BE2C (cell line): ENCODE results near the gene MYOZ2.

ENCODE experiments used
- DNase-seq: peaks from one replicate; pipeline ENCODE4 v3.0.0-alpha.2; 2020
- H3K27me3 ChIP-seq: fragments of 250-450 bp; sonication (Bioruptor Pico); 2 replicates; pipeline ENCODE4 v1.5.1; 2020; ENCODE audit warnings: mild to moderate bottlenecking
- H3K36me3 ChIP-seq: fragments of 250-450 bp; sonication (Bioruptor Pico); 2 replicates; pipeline ENCODE4 v1.5.1; 2020; ENCODE audit warnings: mild to moderate bottlenecking
- H3K4me1 ChIP-seq: fragments of 250-450 bp; sonication (Bioruptor Pico); 2 replicates; pipeline ENCODE4 v1.5.1; 2020
- H3K4me3 ChIP-seq: 2 replicates; pipeline ENCODE4 v1.5.1; 2011; ENCODE audit warnings: low read depth, low read length
- H3K9me3 ChIP-seq: fragments of 250-450 bp; sonication (Bioruptor Pico); 2 replicates; pipeline ENCODE4 v1.5.1; 2020
- CTCF ChIP-seq: IDR thresholded peaks from 2 replicates; pipeline ENCODE4 v1.5.1; 2012; ENCODE audit warnings: mild to moderate bottlenecking, low read depth, low read length

The MYOZ2 gene

GRCh38 chr4:119207051-119207450 is 71.4 kb downstream of the MYOZ2 start:
- H3K36me3 ChIP-seq: no peaks in the 10 kb centered on the region
- H3K9me3 ChIP-seq: no peaks in the 10 kb centered on the region
- H3K4me3 ChIP-seq: no peak overlapping the region
- no peaks in the 10 kb centered on the region for H3K27me3 ChIP-seq
- TF ChIP-seq CTCF: no peak
- DNase-seq: no peak
- peaks cover 3% of the 10 kb centered on the region; the same call in 1 of the 2 replicates for H3K4me1 ChIP-seq

DNA sequence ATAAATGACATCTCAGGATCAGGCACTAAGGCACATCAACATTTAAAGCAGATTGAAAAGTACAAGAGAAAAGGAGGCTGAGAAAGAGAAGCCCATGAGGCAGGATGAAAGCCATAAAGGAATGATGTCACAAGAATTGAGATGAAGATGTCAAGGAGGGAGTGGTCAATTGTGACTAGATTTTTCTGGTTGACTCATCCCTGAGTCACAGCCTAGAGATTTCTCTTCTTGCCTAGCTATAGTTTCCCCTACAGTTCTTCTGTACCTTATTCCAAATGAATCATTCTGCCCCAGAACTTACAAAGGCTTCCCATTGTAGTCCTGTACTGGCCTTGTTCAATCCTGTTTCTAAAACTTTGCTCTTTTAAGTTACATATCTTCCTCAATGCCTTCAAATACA is 73.4 kb downstream of the MYOZ2 start:
- DNase-seq: no peak
- Histone ChIP-seq H3K4me3 (no peak overlapping the region), H3K36me3 (no peaks in the 10 kb centered on the region), H3K4me1 (peaks cover 3% of the 10 kb centered on the region; the same call in 1 of the 2 replicates), H3K9me3 (no peaks in the 10 kb centered on the region), H3K27me3 (no peaks in the 10 kb centered on the region)
- TF ChIP-seq CTCF: no peak

- Histone ChIP-seq H3K36me3 (no peaks in the 10 kb centered on the region), H3K9me3 (no peaks in the 10 kb centered on the region), H3K27me3 (no peaks in the 10 kb centered on the region), H3K4me3 (no peak overlapping the region), H3K4me1 (peaks cover 3% of the 10 kb centered on the region; the same call in 1 of the 2 replicates)
- no peak for TF ChIP-seq CTCF
- DNase-seq: no peak
Measured at GRCh38 chr4:119209586-119209985, 74.0 kb downstream of the MYOZ2 start.

GRCh38 chr4:119210775-119211174 is 75.1 kb downstream of the MYOZ2 start:
- H3K27me3 ChIP-seq: no peaks in the 10 kb centered on the region
- no peak for TF ChIP-seq CTCF
- H3K36me3 ChIP-seq: no peaks in the 10 kb centered on the region
- H3K4me3 ChIP-seq: no peak overlapping the region
- H3K4me1 ChIP-seq: peaks cover 3% of the 10 kb centered on the region; the same call in 1 of the 2 replicates
- no peaks in the 10 kb centered on the region for H3K9me3 ChIP-seq
- DNase-seq: no peak

DNA sequence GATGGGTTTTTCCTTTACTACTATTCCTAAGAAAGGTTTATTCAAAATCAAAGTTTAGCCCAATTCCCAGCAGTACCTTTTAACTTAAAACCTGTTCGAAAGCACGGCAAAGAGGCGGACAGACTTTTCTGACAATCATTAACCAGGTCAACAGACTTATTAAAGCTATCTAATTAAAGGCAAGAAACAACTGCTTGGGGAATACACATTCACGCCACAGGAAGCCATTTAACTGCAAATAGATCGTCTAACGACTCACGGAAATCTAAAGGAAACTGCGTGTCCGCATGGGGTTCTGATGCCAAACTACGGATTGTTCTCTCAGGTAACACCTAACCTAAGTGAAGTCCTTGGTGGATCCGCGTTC is 76.2 kb downstream of the MYOZ2 start:
- Histone ChIP-seq H3K36me3 (no peaks in the 10 kb centered on the region), H3K9me3 (no peaks in the 10 kb centered on the region), H3K4me3 (peak overlapping the region; percentile 64), H3K4me1 (peaks cover 3% of the 10 kb centered on the region; the same call in 1 of the 2 replicates), H3K27me3 (no peaks in the 10 kb centered on the region)
- no peak for TF ChIP-seq CTCF
- DNase-seq: no peak

DNA sequence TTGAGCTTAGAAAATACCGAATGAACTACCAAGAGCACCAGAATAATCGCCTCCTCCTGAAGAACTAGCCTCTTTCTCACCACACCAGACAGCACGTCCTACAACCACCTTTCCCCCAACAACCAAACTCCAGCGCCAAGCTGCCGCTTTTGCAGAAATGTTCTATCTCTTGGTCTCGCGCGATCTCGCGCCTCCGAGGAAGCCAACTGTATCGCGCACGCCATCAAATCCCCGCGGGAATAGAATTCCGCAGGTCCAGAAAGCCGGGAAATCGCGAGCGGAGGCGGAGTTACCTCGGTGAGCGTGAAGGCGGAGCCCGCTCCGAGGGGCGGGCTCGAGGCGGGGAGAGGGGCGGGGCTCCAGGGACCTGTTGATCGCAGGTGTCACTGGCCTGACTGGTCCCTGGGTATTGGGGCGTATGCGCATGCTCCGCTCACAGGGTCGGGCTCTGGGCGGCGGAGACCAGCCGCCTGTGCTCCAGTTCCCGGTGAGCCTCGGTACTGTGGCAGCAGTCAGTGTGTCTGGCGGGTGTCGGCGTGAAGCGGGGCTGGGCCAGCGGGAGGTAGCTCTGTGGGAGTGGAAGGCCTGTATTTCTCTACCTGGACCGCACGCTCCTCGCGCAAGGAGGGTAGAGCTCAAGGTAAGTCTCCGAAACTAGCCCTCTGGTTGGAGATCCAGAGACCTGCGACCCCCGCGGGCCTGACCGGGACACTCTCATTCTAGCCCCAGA is 76.8 kb downstream of the MYOZ2 start, which contains the start of gene USP53:
TSS of gene USP53 (plus strand) at position 480 of the 730 bp plus-strand sequence. CDS start 27,047 bp downstream, outside the sequence.
- no peak for TF ChIP-seq CTCF
- no peaks in the 10 kb centered on the region for H3K27me3 ChIP-seq
- DNase-seq: peak; percentile 99
- H3K9me3 ChIP-seq: no peaks in the 10 kb centered on the region
- no peaks in the 10 kb centered on the region for H3K36me3 ChIP-seq
- H3K4me1 ChIP-seq: no peaks in the 10 kb centered on the region
- H3K4me3 ChIP-seq: peak within 1 kb of the TSS; percentile 64
